Effector memory CD4-positive, alpha-beta T cell (primary cell): ENCODE measurements around the gene ASB14.

ENCODE experiments used
- DNase-seq, 3 donors: peaks; one replicate each; pipeline ENCODE4 v3.0.0-alpha.2; 2020
- H3K27ac ChIP-seq: 2 replicates; pipeline ENCODE4 v1.7.0; 2013; ENCODE audit warnings: mild to moderate bottlenecking, low read length, moderate library complexity; ENCODE audit not compliant: insufficient read depth, poor library complexity, severe bottlenecking
- H3K27me3 ChIP-seq: replicated peaks from 2 replicates; pipeline ENCODE4 v1.7.0; 2013; ENCODE audit warnings: mild to moderate bottlenecking, low read length; ENCODE audit not compliant: insufficient read depth, control insufficient read depth, poor library complexity, severe bottlenecking
- H3K36me3 ChIP-seq: 2 replicates; pipeline ENCODE4 v1.7.0; 2013; ENCODE audit warnings: mild to moderate bottlenecking, low read length, moderate library complexity; ENCODE audit not compliant: control insufficient read depth, insufficient read depth
- H3K4me1 ChIP-seq: 2 replicates; pipeline ENCODE4 v1.7.0; 2013; ENCODE audit warnings: low read length, mild to moderate bottlenecking; ENCODE audit not compliant: control insufficient read depth, insufficient read depth, poor library complexity, severe bottlenecking
- H3K4me3 ChIP-seq: 2 replicates; pipeline ENCODE4 v1.7.0; 2013; ENCODE audit warnings: low read length, low read depth, mild to moderate bottlenecking; ENCODE audit not compliant: insufficient read depth, poor library complexity, severe bottlenecking
- H3K9me3 ChIP-seq: 2 replicates; pipeline ENCODE4 v1.7.0; 2013; ENCODE audit warnings: mild to moderate bottlenecking, low read length, moderate library complexity; ENCODE audit not compliant: control insufficient read depth

ASB14 gene

GRCh38 chr3:57227930-57228751 lies 64.3 kb downstream of the ASB14 start:
- H3K9me3 ChIP-seq, result no peaks in the 10 kb centered on the region
- peak; percentile 4 to 18 (median 9) for DNase-seq

GRCh38 chr3:57227204-57227929 lies 65.1 kb downstream of the ASB14 start, which contains the start of gene APPL1:
TSS of gene APPL1 (plus strand) at chr3:57227729. CDS start at chr3:57227884, 155 bp downstream.
- H3K9me3 ChIP-seq, result no peaks in the 10 kb centered on the region
- peak; percentile 72 to 77 (median 77) for DNase-seq
- peak within 1 kb of the TSS; percentile 41 for H3K27ac ChIP-seq
- H3K4me1 ChIP-seq, result no peaks in the 10 kb centered on the region
- no peaks in the 10 kb centered on the region for H3K36me3 ChIP-seq
- peak within 1 kb of the TSS; percentile 80 for H3K4me3 ChIP-seq
- H3K27me3 ChIP-seq, result no peaks in the 10 kb centered on the region

More at GRCh38 chr3:57227930-57228751, 64.3 kb downstream of the ASB14 start:
- H3K27ac ChIP-seq, result peak overlapping the region; percentile 41
- H3K27me3 ChIP-seq, result no peaks in the 10 kb centered on the region
- no peaks in the 10 kb centered on the region for H3K4me1 ChIP-seq
- peak overlapping the region; percentile 80 for H3K4me3 ChIP-seq
- no peaks in the 10 kb centered on the region for H3K36me3 ChIP-seq

- DNase-seq, result no peak
- no peak overlapping the region for H3K4me3 ChIP-seq
- H3K9me3 ChIP-seq, result no peaks in the 10 kb centered on the region
- no peaks in the 10 kb centered on the region for H3K27me3 ChIP-seq
- no peak overlapping the region for H3K27ac ChIP-seq
- no peaks in the 10 kb centered on the region for H3K36me3 ChIP-seq
- no peaks in the 10 kb centered on the region for H3K4me1 ChIP-seq
Measured at GRCh38 chr3:57226176-57226575, 66.3 kb downstream of the ASB14 start.

GRCh38 chr3:57224856-57225255 lies 67.6 kb downstream of the ASB14 start:
- H3K9me3 ChIP-seq, result no peaks in the 10 kb centered on the region
- H3K27ac ChIP-seq, result no peak overlapping the region
- no peaks in the 10 kb centered on the region for H3K4me1 ChIP-seq
- DNase-seq, result no peak
- no peak overlapping the region for H3K4me3 ChIP-seq
- H3K27me3 ChIP-seq, result no peaks in the 10 kb centered on the region
- H3K36me3 ChIP-seq, result no peaks in the 10 kb centered on the region

- no peak overlapping the region for H3K4me3 ChIP-seq
- no peaks in the 10 kb centered on the region for H3K36me3 ChIP-seq
- no peaks in the 10 kb centered on the region for H3K27me3 ChIP-seq
- no peaks in the 10 kb centered on the region for H3K4me1 ChIP-seq
- no peak for DNase-seq
- H3K27ac ChIP-seq, result no peak overlapping the region
- H3K9me3 ChIP-seq, result no peaks in the 10 kb centered on the region
Measured at GRCh38 chr3:57221883-57222282, 70.6 kb downstream of the ASB14 start.
